Measurements from ENCODE around the gene PTPRS. TPM values are rescaled to one million over a fixed set of nuclear protein-coding genes. Genes with fewer than 3 reads are reported as not detected.

PTPRS gene
- total RNA-seq, 2 donors from 2014 or later, result 7.9 to 15.6 TPM

- peaks cover 13% of the 10 kb centered on the region for H3K27me3 ChIP-seq
- no peaks in the 10 kb centered on the region for H3K9me3 ChIP-seq
- no peak overlapping the region for H3K27ac ChIP-seq
- intact Hi-C loops (cut with DNase I), result no loop called here
- no peaks in the 10 kb centered on the region for H3K36me3 ChIP-seq
- DNase-seq, result no peak
- no peak overlapping the region for H3K4me3 ChIP-seq
- TF ChIP-seq CTCF (IDR thresholded peaks at IDR 0.05), result no peak
- H3K9ac ChIP-seq (ENCODE audit: low read depth in 2 of 2, low read length in 2 of 2), result no peak overlapping the region
- H3K4me1 ChIP-seq, result no peaks in the 10 kb centered on the region
These were observed 43.3 kb downstream of the PTPRS start for GRCh38 chr19:5297272-5297669.

- Histone ChIP-seq H3K4me3 (no peak overlapping the region), H3K9ac (ENCODE audit: low read depth in 2 of 2, low read length in 2 of 2) (no peak overlapping the region), H3K27me3 (peaks cover 13% of the 10 kb centered on the region), H3K36me3 (no peaks in the 10 kb centered on the region), H3K27ac (no peak overlapping the region), H3K4me1 (no peaks in the 10 kb centered on the region), H3K9me3 (no peaks in the 10 kb centered on the region)
- no peak for TF ChIP-seq CTCF (IDR thresholded peaks at IDR 0.05)
- DNase-seq, result no peak
- intact Hi-C loops (cut with DNase I), result no loop called here
These were observed 43.9 kb downstream of the PTPRS start for GRCh38 chr19:5296457-5297271.

- intact Hi-C loops (cut with DNase I), result no loop called here
- Histone ChIP-seq H3K4me3 (no peak overlapping the region), H3K27ac (no peak overlapping the region), H3K27me3 (peaks cover 13% of the 10 kb centered on the region), H3K4me1 (no peaks in the 10 kb centered on the region), H3K9me3 (no peaks in the 10 kb centered on the region), H3K36me3 (no peaks in the 10 kb centered on the region), H3K9ac (ENCODE audit: low read depth in 2 of 2, low read length in 2 of 2) (no peak overlapping the region)
- DNase-seq, result no peak
- TF ChIP-seq CTCF (IDR thresholded peaks at IDR 0.05), result no peak
These were observed 44.6 kb downstream of the PTPRS start for GRCh38 chr19:5296021-5296420.

GRCh38 chr19:5294403-5295160, 46.0 kb downstream of the PTPRS start:
- H3K4me1 ChIP-seq, result no peaks in the 10 kb centered on the region
- peaks cover 13% of the 10 kb centered on the region for H3K27me3 ChIP-seq
- DNase-seq, result no peak
- no peaks in the 10 kb centered on the region for H3K36me3 ChIP-seq
- H3K4me3 ChIP-seq, result no peak overlapping the region
- no peaks in the 10 kb centered on the region for H3K9me3 ChIP-seq
- TF ChIP-seq CTCF (IDR thresholded peaks at IDR 0.05), result no peak
- intact Hi-C loops (cut with DNase I), result no loop called here
- H3K9ac ChIP-seq (ENCODE audit: low read depth in 2 of 2, low read length in 2 of 2), result no peak overlapping the region
- H3K27ac ChIP-seq, result no peak overlapping the region

- no peak for DNase-seq
- no peak overlapping the region for H3K27ac ChIP-seq
- no peaks in the 10 kb centered on the region for H3K4me1 ChIP-seq
- no peaks in the 10 kb centered on the region for H3K36me3 ChIP-seq
- H3K27me3 ChIP-seq, result peaks cover 13% of the 10 kb centered on the region
- H3K9me3 ChIP-seq, result no peaks in the 10 kb centered on the region
- H3K4me3 ChIP-seq, result peak overlapping the region; percentile 45
- intact Hi-C loops (cut with DNase I), result no loop called here
- no peak for TF ChIP-seq CTCF (IDR thresholded peaks at IDR 0.05)
- H3K9ac ChIP-seq (ENCODE audit: low read depth in 2 of 2, low read length in 2 of 2), result peak overlapping the region in 1 of 2 donors; percentile 24
These were observed 46.8 kb downstream of the PTPRS start for GRCh38 chr19:5293612-5294378.

Data from colonic mucosa (tissue), 4 donors.